ENCODE data around the gene NDUFC2.
A peak's percentile ranks its signal among the peaks of the same experiment; 100 is the strongest.
"Not testable (repeated sequence)": the region's sequence is repeated elsewhere in the genome, so short reads cannot be mapped to it uniquely, and the experiment has no call there.

NDUFC2 gene

DNA sequence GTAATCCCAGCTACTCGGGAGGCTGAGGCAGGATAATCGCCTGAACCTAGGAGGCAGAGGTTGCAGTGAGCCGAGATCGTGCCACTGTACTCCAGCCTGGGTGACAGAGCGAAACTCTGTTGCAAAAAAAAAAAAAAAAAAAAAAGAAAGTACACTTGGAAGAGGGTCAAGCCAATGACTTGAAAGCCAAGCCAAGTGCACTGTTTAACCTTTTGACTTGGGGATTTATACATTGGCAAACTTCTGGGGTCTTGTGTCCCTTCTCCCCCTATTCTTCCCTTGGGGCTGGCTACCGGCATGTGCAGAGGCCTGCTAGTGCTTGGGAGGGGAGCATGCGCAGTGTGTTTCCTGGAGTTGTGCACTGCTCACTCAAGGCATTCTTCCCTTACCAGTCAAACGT lies 30.3 kb downstream of the NDUFC2 start:
- DNase-seq = no peak

DNA sequence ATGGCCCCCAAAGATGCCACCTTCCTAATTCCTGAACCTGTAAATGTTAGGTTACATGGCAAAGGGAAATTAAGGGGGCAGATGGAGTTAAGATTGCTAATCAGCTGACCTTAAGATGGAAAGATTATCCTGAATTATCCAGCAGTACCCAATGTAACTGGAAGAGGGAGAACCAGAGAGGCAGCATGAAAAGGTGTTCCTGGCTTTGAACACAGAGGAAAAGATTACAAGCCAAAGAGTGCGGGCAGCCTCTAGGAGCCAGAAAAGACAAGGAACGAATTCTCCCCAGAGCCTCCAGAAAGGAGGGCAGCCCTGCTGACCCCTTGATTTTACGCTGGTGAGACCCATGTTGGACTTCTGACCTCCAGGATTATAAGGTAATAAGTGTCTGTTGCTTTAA lies 31.1 kb downstream of the NDUFC2 start:
- no peak for DNase-seq

DNA sequence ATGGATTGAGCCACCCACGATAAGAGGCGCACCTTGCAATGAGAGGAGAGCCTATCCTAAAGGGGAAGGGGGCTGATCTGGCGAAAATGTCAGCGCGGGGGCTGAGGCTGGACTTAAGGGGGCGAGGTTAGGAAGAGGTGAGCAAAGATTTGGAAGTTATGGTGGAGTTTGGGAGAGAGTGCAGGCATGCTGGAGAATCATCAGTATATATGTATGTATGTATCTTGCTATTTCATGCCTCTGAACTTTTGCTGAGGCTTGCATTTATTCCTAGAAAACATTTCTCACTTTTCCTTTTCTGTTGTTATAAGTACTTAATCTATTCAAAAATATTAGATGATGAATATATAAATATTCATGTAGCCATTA lies 33.2 kb downstream of the NDUFC2 start:
- DNase-seq = no peak

DNA sequence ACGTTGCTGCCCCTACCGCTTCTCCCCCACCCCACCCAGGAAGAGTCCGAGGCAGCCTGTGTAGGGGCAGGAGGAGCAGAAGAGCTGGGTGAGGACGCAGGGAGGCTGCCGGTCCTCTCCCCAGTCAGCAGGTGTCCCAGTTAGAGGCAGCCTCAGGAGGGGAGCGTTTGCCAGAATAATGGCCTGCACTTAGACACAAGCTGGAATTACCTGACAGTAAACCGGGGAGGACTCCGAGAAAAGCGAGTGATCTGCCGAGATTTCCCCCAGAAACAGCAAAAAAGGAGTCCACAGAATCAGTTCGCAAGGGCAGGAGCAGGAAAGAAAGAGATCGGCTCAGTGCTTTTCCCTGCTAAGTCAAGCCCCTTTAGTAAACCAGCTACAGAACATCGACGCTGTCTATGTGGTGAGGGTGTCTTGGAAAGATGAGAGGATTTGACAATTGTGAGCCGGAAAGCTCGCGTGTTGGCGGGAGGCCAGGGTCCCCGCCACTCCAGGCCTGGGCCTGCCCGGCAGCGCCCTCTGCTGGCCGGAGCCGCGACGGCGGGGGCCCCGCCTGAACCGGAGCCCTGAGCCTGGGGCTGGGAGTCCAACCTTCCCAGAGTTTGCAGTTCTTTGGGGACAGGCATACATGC lies 33.7 kb downstream of the NDUFC2 start:
- DNase-seq = peak; percentile 57 to 77

DNA sequence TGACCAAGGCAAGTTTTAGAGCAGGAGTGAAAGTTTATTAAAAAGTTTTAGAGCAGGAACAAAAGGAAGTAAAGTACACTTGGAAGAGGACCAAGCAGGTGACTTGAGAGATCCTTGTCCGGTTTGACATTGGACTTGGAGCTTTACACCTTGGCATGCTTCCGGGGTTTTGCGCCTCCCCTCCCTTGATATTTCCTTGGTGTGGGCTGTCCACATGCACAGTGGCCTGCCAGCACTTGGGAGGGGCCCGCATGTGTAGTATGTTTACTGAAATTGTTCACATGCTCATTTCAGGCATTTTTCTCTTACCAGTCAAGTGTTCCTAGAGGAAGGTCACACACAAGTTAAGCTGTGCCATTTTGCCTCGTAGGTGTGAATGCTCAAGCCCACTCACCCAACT lies 35.0 kb downstream of the NDUFC2 start:
- no peak for DNase-seq

DNA sequence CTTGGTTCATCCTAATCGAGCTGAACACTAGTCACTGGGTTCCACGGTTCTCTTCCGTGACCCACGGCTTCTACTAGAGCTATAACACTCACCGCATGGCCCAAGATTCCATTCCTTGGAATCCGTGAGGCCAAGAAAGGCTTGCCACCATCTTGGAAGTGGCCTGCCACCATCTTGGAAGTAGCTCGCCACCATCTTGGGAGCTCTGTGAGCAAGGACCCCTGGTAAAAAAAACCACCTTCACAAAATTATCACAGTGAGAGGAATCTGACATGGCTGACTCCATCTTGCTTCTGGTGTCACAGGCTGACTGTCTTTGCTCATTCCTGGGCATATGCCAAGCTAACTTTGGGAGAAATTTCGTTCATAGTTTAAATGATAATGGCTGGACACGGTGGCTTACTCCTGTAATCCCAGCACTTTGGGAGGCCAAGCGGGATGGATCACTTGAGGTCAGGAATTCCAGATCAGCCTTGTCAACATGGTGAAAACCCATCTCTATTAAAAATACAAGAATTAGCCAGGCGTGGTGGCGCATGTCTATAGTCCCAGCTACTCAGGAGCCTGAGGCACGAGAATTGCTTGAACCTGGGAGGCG lies 37.7 kb downstream of the NDUFC2 start:
- no peak for DNase-seq

DNA sequence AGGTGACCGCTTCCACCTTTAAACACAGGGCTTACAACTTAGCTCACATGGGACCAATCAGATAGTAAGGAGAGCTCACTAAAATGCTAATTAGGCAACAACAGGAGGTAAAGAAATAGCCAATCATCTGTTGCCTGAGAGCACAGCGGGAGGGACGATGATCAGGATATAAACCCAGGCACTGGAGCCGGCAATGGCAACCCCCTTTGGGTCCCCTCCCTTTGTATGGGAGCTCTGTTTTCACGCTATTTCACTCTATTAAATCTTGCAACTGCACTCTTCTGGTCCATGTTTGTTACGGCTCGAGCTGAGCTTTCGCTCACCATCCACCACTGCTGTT lies 38.3 kb downstream of the NDUFC2 start:
- not testable (repeated sequence) for DNase-seq

DNA sequence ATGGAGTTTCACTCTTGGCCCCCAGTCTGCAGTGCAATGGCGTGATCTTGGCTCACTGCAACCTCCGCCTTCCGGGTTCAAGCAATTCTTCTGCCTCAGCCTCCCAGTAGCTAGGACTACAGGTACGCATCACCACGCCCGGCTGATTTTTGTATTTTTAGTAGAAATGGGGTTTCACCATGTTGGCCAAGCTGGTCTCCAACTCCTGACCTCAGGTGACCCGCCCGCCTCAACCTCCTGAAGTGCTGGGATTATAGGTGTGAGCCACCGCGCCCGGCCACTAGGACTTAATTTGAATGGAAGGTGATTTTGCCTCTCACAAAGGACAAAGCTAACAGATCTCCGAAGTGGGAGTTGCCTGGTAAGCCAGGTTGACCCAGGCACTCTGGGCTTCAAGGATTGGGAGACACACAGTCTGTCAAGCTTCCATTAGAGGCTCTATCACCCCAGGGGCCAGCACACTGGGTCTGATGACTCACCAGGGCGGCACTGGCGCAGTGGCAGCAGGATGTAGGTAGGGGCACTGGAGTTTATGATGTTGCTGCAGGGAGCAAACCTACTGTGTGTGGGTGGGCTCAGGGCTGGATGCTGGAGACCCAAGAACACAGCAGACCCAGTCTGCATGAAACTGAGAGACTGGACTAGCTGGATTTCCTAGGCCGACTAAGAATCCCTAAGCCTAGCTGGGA lies 38.8 kb downstream of the NDUFC2 start:
- DNase-seq = no peak

DNA sequence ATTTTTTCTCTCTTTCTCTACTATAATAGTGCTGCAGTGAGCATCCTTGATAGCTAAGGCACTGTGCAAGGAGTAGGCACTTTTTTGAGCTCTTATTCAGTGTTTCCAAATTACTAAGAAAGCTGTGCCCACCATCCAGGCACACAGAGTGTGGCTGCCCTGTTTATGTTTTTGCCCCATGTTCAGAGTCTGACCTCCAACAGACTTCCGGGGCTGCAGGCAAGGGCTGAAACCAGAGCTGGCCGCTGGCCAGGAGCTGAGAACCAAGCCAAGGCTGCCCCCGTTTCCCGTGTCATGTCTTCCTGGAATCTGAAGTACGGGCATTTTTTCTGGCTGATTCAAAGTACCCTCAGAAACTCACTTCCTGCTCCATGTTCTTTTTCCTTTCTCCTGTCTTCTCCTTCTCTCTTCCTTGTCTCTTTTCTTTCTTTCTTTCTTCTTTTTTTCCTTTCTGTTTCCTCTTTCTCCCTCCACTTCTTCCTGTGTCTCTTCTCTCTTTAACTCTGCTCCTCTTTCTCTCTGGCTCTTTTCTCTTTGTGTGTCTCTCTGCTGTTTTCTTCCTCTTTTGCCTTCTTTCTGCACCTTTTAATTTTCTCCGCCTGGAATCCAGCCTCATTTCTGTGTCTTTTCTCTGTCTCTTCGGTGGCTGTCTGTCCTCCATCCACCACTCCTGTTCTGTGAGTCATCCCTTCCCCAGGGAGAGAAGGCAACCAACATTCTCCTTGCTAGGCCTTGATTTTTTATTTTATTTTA lies 39.6 kb downstream of the NDUFC2 start:
- peak in 1 of 2 donors; percentile 6 for DNase-seq

DNA sequence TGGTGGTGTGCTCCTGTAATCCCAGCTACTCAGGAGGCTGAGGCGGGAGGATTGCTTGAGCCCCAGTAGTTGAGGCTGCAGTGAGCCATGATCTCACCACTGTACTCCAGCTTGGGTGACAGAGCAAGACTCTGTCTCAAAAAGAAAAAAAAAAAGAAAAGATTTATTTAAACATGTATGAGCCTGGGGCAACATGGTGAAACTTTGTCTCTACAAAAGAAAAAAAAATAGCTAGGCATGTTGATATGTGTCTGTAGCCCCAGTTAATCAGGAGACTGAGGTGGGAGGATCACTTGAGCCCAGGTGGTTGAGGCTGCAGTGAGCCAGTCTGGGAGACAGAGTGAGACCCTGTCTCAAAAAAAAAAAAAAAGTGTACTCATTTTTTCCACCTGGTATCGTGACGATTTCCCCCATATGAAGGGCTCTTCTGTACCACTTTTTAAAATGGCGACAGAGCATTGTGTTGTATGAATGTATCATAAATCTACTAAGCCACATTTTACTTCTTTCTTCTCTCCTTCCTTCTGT lies 40.2 kb downstream of the NDUFC2 start:
- DNase-seq = no peak

DNA sequence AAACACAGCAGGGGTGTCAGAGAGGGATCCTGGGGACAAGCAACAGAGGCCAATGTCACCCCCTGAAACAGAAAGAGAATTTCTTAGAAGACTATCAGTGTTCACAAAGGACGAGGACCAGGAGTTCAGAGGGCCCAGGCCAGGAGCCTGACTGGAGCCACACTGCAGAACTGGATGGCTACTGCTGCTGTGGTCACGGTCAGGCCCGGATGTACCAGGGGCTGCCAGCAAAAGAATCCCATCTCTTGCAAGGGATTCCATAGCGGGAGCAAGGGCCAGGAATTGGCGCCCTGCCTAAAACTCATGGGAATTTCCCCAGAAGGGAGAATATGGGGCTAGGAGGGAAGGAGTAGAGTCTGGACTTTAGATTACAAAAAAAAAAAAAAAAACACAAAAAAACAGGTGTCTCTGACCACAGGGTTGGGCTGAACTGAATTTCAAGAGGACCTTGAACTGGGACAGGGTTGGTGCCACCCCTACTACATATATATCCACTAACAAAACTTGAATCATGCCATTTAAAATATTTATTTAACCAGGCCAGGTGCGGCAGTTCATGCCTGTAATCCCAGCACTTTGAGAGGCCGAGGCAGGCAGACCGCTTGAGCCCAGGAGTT lies 40.9 kb downstream of the NDUFC2 start:
- no peak for DNase-seq

DNA sequence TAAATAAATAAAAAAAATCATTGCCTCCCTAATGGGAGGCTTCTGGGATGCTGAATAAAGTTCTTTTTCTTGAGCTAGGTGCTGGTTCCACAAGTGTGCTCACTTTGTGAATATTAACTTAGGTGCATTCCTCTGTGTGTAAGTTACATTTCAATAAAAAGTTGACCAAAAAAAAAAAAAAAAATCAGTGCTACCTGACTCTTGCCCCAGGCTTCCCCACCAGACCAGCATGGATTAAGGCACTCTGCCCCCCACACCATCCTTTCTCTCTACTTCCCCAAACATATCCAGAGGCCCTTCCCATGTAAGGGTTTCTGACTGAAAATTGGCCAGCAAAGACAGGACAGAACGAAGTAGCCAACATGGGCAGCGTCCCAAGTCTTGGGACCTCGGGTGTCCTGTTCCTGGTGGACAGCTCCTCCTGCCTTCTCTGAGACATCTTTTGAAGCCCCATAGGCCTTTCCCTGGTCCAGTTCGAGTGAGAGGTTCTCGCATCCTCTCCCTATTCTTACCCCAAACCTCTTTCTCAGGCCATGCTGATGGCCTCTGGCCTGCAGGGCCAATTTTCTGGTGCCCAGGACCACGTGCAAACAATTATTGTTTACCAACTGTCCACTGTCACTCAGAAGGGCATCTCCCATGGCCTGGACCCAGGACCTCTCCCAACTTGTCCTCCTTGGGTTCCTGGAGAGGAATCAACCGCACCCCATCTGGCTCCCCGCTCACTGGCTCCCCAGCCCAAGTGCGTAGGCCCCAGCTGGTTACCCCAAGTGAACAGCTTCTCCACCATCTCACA lies 41.6 kb downstream of the NDUFC2 start:
- no peak for DNase-seq

DNA sequence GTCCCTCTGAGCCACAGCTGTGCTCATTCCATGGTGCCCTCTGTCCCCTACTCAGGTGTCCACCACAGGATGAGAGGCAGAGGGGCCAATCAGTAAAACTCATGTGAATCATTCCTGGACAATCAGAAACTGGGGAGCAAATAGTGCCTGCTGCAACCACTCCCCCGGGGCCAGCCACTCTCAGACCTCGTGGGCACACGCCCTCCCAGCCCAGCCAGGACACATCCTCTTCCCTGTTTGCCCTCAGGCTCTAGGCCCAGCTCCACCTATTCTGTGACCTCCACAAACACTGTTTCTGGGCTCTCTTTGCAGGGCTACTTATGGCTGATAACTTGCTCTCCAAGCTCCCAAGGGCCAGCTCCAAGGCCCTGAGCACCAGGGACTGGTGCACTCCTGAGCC lies 42.6 kb downstream of the NDUFC2 start:
- DNase-seq = no peak

DNA sequence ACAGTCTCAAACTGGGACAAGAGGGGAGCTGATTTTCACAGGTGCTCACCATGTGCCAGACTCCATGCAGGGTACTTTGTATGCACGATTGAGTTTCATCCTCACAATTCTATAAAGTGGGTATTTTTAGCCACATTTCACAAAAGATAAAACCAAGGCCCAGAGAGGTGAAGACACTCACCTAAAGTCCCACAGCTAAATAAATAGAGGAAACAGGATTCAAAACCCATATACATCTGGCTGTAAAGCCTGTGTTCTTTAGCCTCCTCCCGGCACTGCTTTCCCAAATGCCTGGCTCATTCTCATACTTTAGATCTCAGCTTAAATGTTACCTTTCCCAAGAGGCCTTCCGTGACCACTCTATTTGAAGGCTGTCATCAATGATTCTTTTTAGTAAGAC lies 43.3 kb downstream of the NDUFC2 start:
- DNase-seq = no peak

DNA sequence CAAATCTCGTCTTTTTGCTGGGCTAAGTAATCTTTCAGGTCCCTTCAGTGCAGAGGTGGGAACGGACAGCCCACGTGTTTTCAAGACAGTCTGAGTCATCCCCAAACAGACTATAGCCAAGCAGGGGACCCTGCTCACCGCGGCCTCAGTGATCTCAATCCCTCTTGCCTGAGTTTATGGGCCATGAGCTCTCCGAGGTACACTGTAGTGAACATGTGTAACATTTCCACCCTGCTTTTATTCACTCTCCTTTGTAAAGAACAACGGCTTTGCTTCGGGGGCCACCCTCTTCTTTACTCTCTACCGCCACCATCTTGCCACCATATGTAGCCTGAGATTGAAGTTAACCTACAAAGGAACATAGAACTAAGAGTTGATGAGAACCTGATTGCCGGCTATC lies 45.0 kb downstream of the NDUFC2 start:
- DNase-seq = no peak

DNA sequence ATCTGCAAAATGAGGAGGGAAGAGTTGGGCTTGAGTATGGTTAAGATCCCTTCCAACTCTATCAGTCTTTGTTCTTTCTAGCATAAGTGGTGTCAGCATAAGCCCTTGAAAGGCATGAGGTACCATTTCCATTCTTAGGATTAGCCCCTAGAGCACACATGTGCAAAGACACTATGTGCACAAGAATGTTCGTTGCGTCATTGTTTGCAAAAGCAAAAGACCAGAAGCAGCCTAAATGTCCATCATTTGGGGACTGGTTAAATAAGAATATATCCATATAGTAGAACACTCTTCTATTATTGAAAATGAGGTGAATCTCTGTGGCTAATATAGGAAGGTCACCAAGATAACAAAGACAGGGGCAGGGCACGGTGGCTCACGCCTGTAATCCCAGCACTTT lies 46.6 kb downstream of the NDUFC2 start:
- DNase-seq = no peak

DNA sequence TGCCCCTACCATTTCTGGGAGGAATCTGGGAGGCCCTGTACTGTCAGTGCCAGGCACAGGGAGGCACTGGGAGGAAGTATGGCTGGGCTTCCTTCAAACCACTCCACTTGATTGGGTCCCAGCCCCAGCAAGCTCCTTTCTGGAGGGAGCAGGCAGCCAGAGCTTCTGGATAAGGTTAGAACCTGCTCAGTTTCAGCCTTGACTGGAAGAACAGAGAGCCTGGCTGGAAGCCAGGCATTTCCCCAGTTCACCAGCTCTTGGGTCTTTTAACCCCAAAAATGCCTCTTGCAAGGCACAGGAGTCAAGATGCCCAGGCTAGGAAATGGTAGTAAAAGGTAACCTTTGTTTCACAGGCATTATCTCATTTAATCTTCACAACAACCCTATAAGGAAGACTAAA lies 47.6 kb downstream of the NDUFC2 start:
- DNase-seq = no peak

DNA sequence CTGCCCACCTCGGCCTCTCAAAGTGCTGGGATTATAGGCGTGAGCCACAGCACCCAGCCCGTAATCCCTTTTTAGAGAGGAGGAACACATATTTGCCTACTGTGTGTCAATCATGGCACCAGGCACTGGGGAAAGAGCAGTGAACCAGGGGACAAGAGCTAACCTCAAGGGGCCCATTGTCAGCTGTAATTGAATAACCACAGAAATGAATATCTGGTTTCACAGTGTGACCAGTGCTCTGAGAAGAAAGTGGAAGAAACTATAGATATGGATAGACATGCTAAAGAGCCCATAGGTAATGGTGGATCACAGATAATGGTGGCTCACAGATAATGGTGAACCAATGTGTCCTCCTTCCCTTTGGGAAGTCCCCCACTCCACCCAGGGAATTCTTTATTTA lies 48.0 kb downstream of the NDUFC2 start:
- DNase-seq = no peak

DNA sequence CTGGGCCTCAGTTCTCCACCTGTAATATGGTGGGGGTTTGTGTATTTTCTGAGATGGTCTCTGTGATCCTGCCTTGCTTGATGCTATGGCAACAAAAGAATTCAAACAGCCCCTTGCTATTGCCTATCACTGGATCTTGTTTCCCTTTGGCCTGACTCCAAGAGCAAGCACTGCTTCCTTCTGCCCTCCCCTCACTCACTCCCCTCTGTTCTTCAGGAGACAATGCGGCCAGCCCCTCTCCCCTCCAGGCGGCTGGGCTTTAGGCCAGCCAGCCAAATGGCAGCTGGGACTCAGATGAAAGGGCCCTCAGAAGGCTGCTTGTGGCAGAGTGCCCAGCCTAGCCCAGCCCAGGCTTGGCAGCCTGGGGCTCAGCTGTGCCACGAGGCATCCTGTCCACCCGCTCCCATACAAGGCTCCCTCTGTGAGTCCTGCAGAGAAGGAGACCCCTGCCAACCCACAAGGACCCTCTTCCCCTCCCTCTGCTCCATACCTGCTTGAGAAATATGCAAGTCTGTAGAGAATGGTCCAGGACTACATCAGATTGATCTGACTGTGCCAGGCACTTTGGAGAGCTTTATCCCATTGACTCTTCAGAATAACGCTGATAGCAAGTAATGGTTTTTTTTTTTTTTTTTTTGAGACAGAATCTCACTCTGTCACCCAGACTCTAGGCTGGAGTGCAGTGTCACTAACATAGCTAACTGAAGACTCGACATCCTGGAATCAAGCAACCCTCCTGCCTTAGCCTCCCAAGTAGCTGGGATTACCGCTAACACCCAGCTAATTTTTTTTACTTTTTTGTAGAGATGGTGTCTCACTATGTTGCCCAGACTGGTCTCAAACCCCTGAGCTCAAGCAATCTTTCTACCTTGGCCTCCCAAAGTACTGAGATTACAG lies 49.0 kb downstream of the NDUFC2 start:
- DNase-seq = no peak

DNA sequence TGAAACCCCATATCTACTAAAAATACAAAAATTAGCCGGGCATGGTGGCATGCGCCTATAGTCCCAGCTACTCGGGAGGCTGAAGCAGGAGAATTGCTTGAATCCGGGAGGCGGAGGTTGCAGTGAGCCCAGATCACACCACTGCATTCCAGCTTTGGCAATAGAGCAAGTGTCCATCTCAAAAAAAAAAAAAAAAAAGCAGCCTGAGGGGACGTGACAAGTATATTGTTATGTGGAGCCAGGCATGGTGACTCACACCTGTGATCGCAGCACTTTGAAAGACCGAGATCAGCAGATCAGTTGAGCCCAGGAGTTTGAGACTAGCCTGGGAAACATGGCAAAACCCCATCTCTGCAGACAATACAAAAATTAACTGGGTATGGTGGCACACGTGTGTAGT lies 51.2 kb downstream of the NDUFC2 start:
- DNase-seq = not testable (repeated sequence)

DNA sequence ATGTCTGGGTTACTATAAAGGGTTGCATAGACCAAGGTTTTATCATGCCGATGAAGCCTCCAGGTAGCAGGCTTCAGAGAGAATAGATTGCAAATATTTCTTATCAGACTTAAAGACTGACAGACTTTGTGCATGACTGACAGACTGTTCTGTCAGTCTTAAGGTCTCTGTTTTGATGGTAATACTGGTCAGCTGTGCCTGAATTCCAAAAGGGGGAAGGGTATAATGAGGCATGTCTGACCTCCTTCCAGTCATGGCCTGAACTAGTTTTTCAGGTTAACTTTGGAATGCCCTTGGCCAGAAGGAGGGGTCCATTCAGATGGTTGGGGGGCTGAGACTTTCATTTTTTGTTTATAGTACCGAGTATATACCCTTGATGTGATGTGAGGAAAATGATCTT lies 51.9 kb downstream of the NDUFC2 start:
- DNase-seq = no peak
